ENCODE data around the gene IL20RA. TPM values are rescaled to one million over a fixed set of nuclear protein-coding genes. Genes with fewer than 3 reads are reported as not detected.

Gene IL20RA
- total and polyA plus RNA-seq, 2 of the 13 experiments (the other 11 are each of a cell fraction or from before 2014, with no cell fraction given) = not detected

GRCh38 chr6:136994782-136995181, 50.0 kb downstream of the IL20RA start (continued):
- TF ChIP-seq ZNF142 (CRISPR knock-in tag; IDR thresholded peaks at IDR 0.05) (no peak), CEBPZ (IDR thresholded peaks at IDR 0.05; ENCODE audit: low read length) (no peak), ZNF510 (CRISPR knock-in tag; IDR thresholded peaks at IDR 0.05; ENCODE audit: low read depth) (no peak), TCF7 (IDR thresholded peaks at IDR 0.05; ENCODE audit: low read depth) (0 out of 2 replicates have a peak, but pooled peaks have one; percentile 16), ZNF143 (CRISPR knock-in tag; IDR thresholded peaks at IDR 0.05) (no peak), ATF3 (CRISPR knock-in tag; IDR thresholded peaks at IDR 0.05) (no peak), ZUFSP (CRISPR knock-in tag; IDR thresholded peaks at IDR 0.05; ENCODE audit: borderline replicate concordance) (no peak), HES4 (CRISPR knock-in tag; IDR thresholded peaks at IDR 0.05; ENCODE audit: borderline replicate concordance) (no peak), PAXIP1 (CRISPR knock-in tag; conservative IDR thresholded peaks at IDR 0.05) (peak; percentile 33; the same call in 1 of the 2 replicates), MAFG (CRISPR knock-in tag; IDR thresholded peaks at IDR 0.05) (no peak), MXD1 (CRISPR knock-in tag; IDR thresholded peaks at IDR 0.05) (no peak), TSC22D2 (CRISPR knock-in tag; IDR thresholded peaks at IDR 0.05; ENCODE audit: borderline replicate concordance) (no peak), GFI1 (CRISPR knock-in tag; IDR thresholded peaks at IDR 0.05; ENCODE audit: borderline replicate concordance) (no peak), U2AF1 (optimal IDR thresholded peaks at IDR 0.05; ENCODE audit: low read depth, low read length) (no peak)
